Panc1 (cell line): ENCODE data around the gene PIGW.

Experiments used
- CTCF ChIP-seq: fragments of 450-650 bp; IDR thresholded peaks from 2 replicates; pipeline ENCODE4 v1.5.1; 2017; ENCODE audit warnings: mild to moderate bottlenecking
- REST ChIP-seq, 2 experiments: IDR thresholded peaks; 2 replicates each; pipeline ENCODE4 v1.6.1; 2011 to 2012; ENCODE audit warnings: low read depth in 2 of 2, control low read depth in 1 of 2, low read length in 1 of 2, mild to moderate bottlenecking in 1 of 2, moderate library complexity in 1 of 2; ENCODE audit not compliant: insufficient read depth in 1 of 2
- SIN3A ChIP-seq: IDR thresholded peaks from 2 replicates; pipeline ENCODE4 v1.6.1; 2012; ENCODE audit warnings: low read depth, mild to moderate bottlenecking, low read length, moderate library complexity, borderline replicate concordance; ENCODE audit not compliant: insufficient read depth
- TCF7L2 ChIP-seq: IDR thresholded peaks from 2 replicates; pipeline ENCODE4 v1.6.1; 2011; ENCODE audit warnings: mild to moderate bottlenecking, low read depth, low read length, inconsistent platforms

GRCh38 chr17:36493956-36494355 is 40.8 kb upstream of the PIGW start:
- TF ChIP-seq CTCF (no peak), SIN3A (no peak), TCF7L2 (no peak), REST (IDR thresholded peaks at IDR 0.05; ENCODE audit: insufficient read depth in 1 of 2, low read depth in 2 of 2, low read length in 1 of 2) (no peak)
